ENCODE data around the gene JAG2. TPM values are rescaled to one million over a fixed set of nuclear protein-coding genes. Genes with fewer than 3 reads are reported as not detected.

The JAG2 gene
- total and polyA plus RNA-seq, 2 of the 13 experiments (the other 11 are each of a cell fraction or from before 2014, with no cell fraction given) = 0.04 to 0.16 TPM

GRCh38 chr14:105205673-105206208 lies 37.2 kb upstream of the JAG2 start:
- FAIRE-seq (no peak), ATAC-seq (no peak), DNase-seq (ENCODE audit: low spot score) (no peak)
- no peaks in the 10 kb centered on the region; the same call in 1 of the 2 replicates for H4K20me1 ChIP-seq (ENCODE audit: insufficient read depth, low read length)
- ChIA-PET CTCF (ENCODE audit: low intra/inter-chr PET ratio, low total read pairs) (no interaction called here), POLR2A (no interaction called here)
- no peak overlapping the region for H3K4me3 ChIP-seq (replicated peaks in 1 of 3; ENCODE audit: insufficient read depth in 1 of 3, low read depth in 2 of 3, low read length in 3 of 3)
- no peak overlapping the region for H3K9ac ChIP-seq (ENCODE audit: insufficient read depth, low read depth, low read length)
- WGBS (ENCODE audit: low lambda C conversion rate) = 13% methylated on average over 3 of the region's 12 CpGs
- no peaks in the 10 kb centered on the region for H3K79me2 ChIP-seq (ENCODE audit: insufficient read depth, low read length)
- H3K36me3 ChIP-seq (replicated peaks in 1 of 2; ENCODE audit: control insufficient read depth in 1 of 2, insufficient read depth in 2 of 2, low read length in 2 of 2) = peaks cover 0 to 2% of the 10 kb centered on the region in 2 experiments; a peak in 1 of 5 replicates
- no TSS peak for BruUV-seq (replicated peaks)
- peaks cover 16% of the 10 kb centered on the region; the same call in 1 of the 2 replicates for H3K4me1 ChIP-seq (ENCODE audit: insufficient read depth, low read length)
- in situ Hi-C loops (cut with HindIII; ENCODE audit: extremely low pct_ligation_motif_present, low pct_unique_long_range_greater_than_20kb) = no loop called here
- H3K9me3 ChIP-seq (ENCODE audit: low read length) = no peaks in the 10 kb centered on the region
- no peak overlapping the region for H2AFZ ChIP-seq (ENCODE audit: low read length)
- H3K27ac ChIP-seq (ENCODE audit: extremely low read length, insufficient read depth, low read length) = no peak overlapping the region
- H3K27me3 ChIP-seq (ENCODE audit: control insufficient read depth in 1 of 2, insufficient read depth in 2 of 2, low read length in 2 of 2) = peaks cover 1 to 17% of the 10 kb centered on the region in 2 experiments; a peak in 4 of 5 replicates
- no peak overlapping the region for H3K4me2 ChIP-seq (ENCODE audit: low read depth, low read length)
- intact Hi-C loops (cut with micrococcal nuclease; ENCODE audit: unreplicated experiment) = no loop called here
- TF ChIP-seq ZNF326 (CRISPR knock-in tag; IDR thresholded peaks at IDR 0.05; ENCODE audit: borderline replicate concordance) (peak; percentile 92; the same call in 1 of the 2 replicates), AKAP8 (CRISPR knock-in tag; IDR thresholded peaks at IDR 0.05) (peak; percentile 79), KDM2A (CRISPR knock-in tag; IDR thresholded peaks at IDR 0.05; ENCODE audit: borderline replicate concordance, low read depth) (peak; percentile 46; the same call in 1 of the 2 replicates), CERS6 (CRISPR knock-in tag; IDR thresholded peaks at IDR 0.05) (no peak)

DNA sequence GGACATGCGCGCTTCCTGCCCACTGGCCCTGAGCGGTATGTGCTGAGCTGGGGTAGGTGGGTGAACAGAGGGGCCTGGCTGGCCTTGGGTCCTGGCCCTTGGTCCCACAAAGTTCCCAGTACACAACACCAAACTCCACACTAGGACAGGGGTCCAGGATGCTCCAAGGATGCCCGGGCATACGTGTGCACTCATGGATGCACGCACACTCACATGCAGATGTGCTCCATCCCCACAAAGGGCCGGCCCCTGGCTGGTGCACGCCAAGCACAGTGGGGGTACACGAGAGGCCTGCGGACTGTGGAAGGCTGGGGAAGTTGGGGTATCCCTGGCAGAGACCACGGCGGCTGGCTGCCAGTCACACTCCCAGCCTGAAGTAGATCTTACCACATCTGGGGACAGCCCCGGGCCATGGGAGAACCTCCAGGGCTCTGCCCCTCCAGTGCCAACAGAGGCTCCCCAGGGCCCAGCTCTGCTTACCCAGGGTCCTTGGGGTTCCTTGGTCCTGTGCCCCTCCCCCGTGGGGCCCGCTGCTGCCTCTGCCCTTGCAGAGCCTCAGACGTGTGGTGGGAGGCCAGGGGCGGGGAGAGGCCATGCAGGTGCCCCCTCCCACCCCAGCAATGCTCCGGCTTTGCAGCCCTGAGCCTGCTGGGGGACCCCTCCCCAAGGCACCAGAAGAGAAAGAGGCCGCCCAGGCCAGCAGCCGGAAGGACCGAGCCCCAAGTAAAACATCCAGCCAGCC lies 36.5 kb upstream of the JAG2 start:
- no peak overlapping the region for H2AFZ ChIP-seq (ENCODE audit: low read length)
- no peaks in the 10 kb centered on the region; a peak in 1 of 5 replicates for H3K36me3 ChIP-seq (replicated peaks in 1 of 2; ENCODE audit: control insufficient read depth in 1 of 2, insufficient read depth in 2 of 2, low read length in 2 of 2)
- H3K4me2 ChIP-seq (ENCODE audit: low read depth, low read length) = no peak overlapping the region
- FAIRE-seq (no peak), ATAC-seq (no peak), DNase-seq (ENCODE audit: low spot score) (no peak)
- ChIA-PET CTCF (ENCODE audit: low intra/inter-chr PET ratio, low total read pairs) (no interaction called here), POLR2A (no interaction called here)
- in situ Hi-C loops (cut with HindIII; ENCODE audit: extremely low pct_ligation_motif_present, low pct_unique_long_range_greater_than_20kb) = loop anchor here (5.0 kb wide), 1 partner anchor 77 kb away; no protein-coding TSS in a partner anchor
- no CpG with 5 or more reads among the region's 21 CpGs for WGBS (ENCODE audit: low lambda C conversion rate)
- H3K4me1 ChIP-seq (ENCODE audit: insufficient read depth, low read length) = peaks cover 16% of the 10 kb centered on the region; the same call in 1 of the 2 replicates
- BruUV-seq (replicated peaks) = no TSS peak
- no peak overlapping the region for H3K4me3 ChIP-seq (replicated peaks in 1 of 3; ENCODE audit: insufficient read depth in 1 of 3, low read depth in 2 of 3, low read length in 3 of 3)
- H3K9ac ChIP-seq (ENCODE audit: insufficient read depth, low read depth, low read length) = no peak overlapping the region
- peaks cover 1 to 23% of the 10 kb centered on the region in 2 experiments; a peak in 3 of 5 replicates for H3K27me3 ChIP-seq (ENCODE audit: control insufficient read depth in 1 of 2, insufficient read depth in 2 of 2, low read length in 2 of 2)
- H3K79me2 ChIP-seq (ENCODE audit: insufficient read depth, low read length) = no peaks in the 10 kb centered on the region
- no peaks in the 10 kb centered on the region for H3K9me3 ChIP-seq (ENCODE audit: low read length)
- no peaks in the 10 kb centered on the region; the same call in 1 of the 2 replicates for H4K20me1 ChIP-seq (ENCODE audit: insufficient read depth, low read length)
- no peak overlapping the region for H3K27ac ChIP-seq (ENCODE audit: extremely low read length, insufficient read depth, low read length)
- intact Hi-C loops (cut with micrococcal nuclease; ENCODE audit: unreplicated experiment) = no loop called here
- TF ChIP-seq NFRKB (IDR thresholded peaks at IDR 0.05) = no peak
- no peak for TF ChIP-seq ZNF7 (CRISPR knock-in tag; IDR thresholded peaks at IDR 0.05)
- no peak for TF ChIP-seq ZNF609 (CRISPR knock-in tag; IDR thresholded peaks at IDR 0.05; ENCODE audit: borderline replicate concordance)
- TF ChIP-seq ZSCAN25 (CRISPR knock-in tag; IDR thresholded peaks at IDR 0.05) = no peak
- TF ChIP-seq, protein P1, sequence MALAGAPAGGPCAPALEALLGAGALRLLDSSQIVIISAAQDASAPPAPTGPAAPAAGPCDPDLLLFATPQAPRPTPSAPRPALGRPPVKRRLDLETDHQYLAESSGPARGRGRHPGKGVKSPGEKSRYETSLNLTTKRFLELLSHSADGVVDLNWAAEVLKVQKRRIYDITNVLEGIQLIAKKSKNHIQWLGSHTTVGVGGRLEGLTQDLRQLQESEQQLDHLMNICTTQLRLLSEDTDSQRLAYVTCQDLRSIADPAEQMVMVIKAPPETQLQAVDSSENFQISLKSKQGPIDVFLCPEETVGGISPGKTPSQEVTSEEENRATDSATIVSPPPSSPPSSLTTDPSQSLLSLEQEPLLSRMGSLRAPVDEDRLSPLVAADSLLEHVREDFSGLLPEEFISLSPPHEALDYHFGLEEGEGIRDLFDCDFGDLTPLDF (CRISPR knock-in tag; IDR thresholded peaks at IDR 0.05) = no peak
